Measurements from ENCODE around the gene ANGPTL2. TPM values are rescaled to one million over a fixed set of nuclear protein-coding genes. Genes with fewer than 3 reads are reported as not detected.

The ANGPTL2 gene
- total RNA-seq, 1 experiment from 2014 or later, result 0.08 TPM

DNA sequence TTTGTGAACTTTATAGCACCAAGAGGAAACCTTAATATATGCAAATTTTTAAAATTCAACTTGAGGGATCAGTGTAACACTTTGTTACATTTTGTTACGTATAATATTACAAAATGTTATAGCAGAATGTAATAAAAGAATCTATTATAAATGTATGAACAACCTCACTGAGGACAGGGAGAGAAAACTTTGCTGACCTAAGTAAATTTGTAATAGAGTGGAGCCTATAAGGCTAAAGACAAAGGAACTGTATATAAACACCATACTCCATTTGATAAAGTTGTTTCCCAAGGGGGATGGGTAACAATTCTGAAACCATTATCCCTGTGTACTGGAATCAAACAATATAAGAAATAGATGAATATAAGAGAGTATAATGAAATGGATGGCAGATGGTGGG lies 77.3 kb downstream of the ANGPTL2 start:
- H3K4me1 ChIP-seq (ENCODE audit: control insufficient read depth, insufficient read depth, low read length), result peaks cover 7% of the 10 kb centered on the region; the same call in 1 of the 2 replicates
- ChIA-PET POLR2A (no interaction called here), CTCF (no interaction called here)
- BruUV-seq (replicated peaks), result no TSS peak
- no peak overlapping the region for H3K4me3 ChIP-seq (ENCODE audit: low read depth in 2 of 2, low read length in 2 of 2)
- intact Hi-C loops (cut with micrococcal nuclease; ENCODE audit: unreplicated experiment) (no loop called here), in situ Hi-C loops (cut with HindIII; ENCODE audit: low pct_unique_long_range_greater_than_20kb, low sequenced_read_pairs) (no loop called here)
- ATAC-seq (no peak), DNase-seq (ENCODE audit: low read depth, low spot score) (no peak)
- no peak overlapping the region for H3K27ac ChIP-seq (ENCODE audit: low read length)
- no peaks in the 10 kb centered on the region for H3K9me3 ChIP-seq (ENCODE audit: control insufficient read depth, insufficient read depth, low read depth, low read length)
- H3K27me3 ChIP-seq (ENCODE audit: control insufficient read depth, insufficient read depth, low read length), result no peaks in the 10 kb centered on the region
- TF ChIP-seq TCF7L2 (IDR thresholded peaks at IDR 0.05; ENCODE audit: low read depth, low read length) (no peak), POLR2AphosphoS5 (IDR thresholded peaks at IDR 0.05; ENCODE audit: low read depth, low read length) (no peak), SIN3A (IDR thresholded peaks at IDR 0.05; ENCODE audit: borderline replicate concordance, insufficient read depth, low read depth, low read length) (no peak)
- TF ChIP-seq, protein P1, sequence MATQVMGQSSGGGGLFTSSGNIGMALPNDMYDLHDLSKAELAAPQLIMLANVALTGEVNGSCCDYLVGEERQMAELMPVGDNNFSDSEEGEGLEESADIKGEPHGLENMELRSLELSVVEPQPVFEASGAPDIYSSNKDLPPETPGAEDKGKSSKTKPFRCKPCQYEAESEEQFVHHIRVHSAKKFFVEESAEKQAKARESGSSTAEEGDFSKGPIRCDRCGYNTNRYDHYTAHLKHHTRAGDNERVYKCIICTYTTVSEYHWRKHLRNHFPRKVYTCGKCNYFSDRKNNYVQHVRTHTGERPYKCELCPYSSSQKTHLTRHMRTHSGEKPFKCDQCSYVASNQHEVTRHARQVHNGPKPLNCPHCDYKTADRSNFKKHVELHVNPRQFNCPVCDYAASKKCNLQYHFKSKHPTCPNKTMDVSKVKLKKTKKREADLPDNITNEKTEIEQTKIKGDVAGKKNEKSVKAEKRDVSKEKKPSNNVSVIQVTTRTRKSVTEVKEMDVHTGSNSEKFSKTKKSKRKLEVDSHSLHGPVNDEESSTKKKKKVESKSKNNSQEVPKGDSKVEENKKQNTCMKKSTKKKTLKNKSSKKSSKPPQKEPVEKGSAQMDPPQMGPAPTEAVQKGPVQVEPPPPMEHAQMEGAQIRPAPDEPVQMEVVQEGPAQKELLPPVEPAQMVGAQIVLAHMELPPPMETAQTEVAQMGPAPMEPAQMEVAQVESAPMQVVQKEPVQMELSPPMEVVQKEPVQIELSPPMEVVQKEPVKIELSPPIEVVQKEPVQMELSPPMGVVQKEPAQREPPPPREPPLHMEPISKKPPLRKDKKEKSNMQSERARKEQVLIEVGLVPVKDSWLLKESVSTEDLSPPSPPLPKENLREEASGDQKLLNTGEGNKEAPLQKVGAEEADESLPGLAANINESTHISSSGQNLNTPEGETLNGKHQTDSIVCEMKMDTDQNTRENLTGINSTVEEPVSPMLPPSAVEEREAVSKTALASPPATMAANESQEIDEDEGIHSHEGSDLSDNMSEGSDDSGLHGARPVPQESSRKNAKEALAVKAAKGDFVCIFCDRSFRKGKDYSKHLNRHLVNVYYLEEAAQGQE (IDR thresholded peaks at IDR 0.05; ENCODE audit: insufficient read depth in 1 of 2, low read depth in 2 of 2, low read length in 1 of 2), result no peak
- TF ChIP-seq, protein P2, sequence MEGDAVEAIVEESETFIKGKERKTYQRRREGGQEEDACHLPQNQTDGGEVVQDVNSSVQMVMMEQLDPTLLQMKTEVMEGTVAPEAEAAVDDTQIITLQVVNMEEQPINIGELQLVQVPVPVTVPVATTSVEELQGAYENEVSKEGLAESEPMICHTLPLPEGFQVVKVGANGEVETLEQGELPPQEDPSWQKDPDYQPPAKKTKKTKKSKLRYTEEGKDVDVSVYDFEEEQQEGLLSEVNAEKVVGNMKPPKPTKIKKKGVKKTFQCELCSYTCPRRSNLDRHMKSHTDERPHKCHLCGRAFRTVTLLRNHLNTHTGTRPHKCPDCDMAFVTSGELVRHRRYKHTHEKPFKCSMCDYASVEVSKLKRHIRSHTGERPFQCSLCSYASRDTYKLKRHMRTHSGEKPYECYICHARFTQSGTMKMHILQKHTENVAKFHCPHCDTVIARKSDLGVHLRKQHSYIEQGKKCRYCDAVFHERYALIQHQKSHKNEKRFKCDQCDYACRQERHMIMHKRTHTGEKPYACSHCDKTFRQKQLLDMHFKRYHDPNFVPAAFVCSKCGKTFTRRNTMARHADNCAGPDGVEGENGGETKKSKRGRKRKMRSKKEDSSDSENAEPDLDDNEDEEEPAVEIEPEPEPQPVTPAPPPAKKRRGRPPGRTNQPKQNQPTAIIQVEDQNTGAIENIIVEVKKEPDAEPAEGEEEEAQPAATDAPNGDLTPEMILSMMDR (IDR thresholded peaks at IDR 0.05), result no peak
- H3K36me3 ChIP-seq (ENCODE audit: control insufficient read depth, insufficient read depth, low read length), result no peaks in the 10 kb centered on the region

DNA sequence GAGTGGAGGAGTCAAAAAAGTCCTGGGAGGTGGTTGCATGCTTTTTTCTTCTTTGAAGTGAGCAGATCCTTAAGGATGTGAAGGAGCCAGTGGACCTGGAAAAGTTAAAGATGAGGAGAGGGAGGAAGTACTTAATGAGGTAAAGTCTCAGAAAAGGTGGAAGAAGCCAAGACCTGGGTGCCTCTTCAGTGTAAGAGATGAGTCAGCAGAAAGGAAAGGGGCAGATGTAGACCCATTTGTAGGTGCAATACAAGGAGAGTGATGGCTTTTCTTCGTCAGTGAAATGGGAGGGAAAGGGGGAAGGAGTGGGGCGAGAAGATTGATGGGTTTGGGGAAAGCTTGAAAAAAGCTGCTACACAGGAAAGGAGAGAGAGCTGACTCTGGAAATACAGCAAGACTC lies 82.9 kb downstream of the ANGPTL2 start:
- in situ Hi-C loops (cut with HindIII; ENCODE audit: low pct_unique_long_range_greater_than_20kb, low sequenced_read_pairs) (no loop called here), intact Hi-C loops (cut with micrococcal nuclease; ENCODE audit: unreplicated experiment) (no loop called here)
- H3K4me3 ChIP-seq (ENCODE audit: low read depth in 2 of 2, low read length in 2 of 2), result no peak overlapping the region
- H3K27me3 ChIP-seq (ENCODE audit: control insufficient read depth, insufficient read depth, low read length), result no peaks in the 10 kb centered on the region
- ATAC-seq, result no peak
- no peaks in the 10 kb centered on the region for H3K36me3 ChIP-seq (ENCODE audit: control insufficient read depth, insufficient read depth, low read length)
- TF ChIP-seq, protein P2 (IDR thresholded peaks at IDR 0.05), result no peak
- TF ChIP-seq POLR2AphosphoS5 (IDR thresholded peaks at IDR 0.05; ENCODE audit: low read depth, low read length) (no peak), SIN3A (IDR thresholded peaks at IDR 0.05; ENCODE audit: borderline replicate concordance, insufficient read depth, low read depth, low read length) (no peak)
- TF ChIP-seq, protein P1 (IDR thresholded peaks at IDR 0.05; ENCODE audit: insufficient read depth in 1 of 2, low read depth in 2 of 2, low read length in 1 of 2), result no peak
- CTCF ChIA-PET, result no interaction called here
- no TSS peak for BruUV-seq (replicated peaks)
- POLR2A ChIA-PET, result no interaction called here
- H3K4me1 ChIP-seq (ENCODE audit: control insufficient read depth, insufficient read depth, low read length), result no peaks in the 10 kb centered on the region
- DNase-seq (ENCODE audit: low read depth, low spot score), result no peak
- H3K9me3 ChIP-seq (ENCODE audit: control insufficient read depth, insufficient read depth, low read depth, low read length), result no peaks in the 10 kb centered on the region
- H3K27ac ChIP-seq (ENCODE audit: low read length), result no peak overlapping the region

All from Panc1 (cell line).